Activated gamma-delta T cell treated with anti-CD3 and anti-CD28 coated beads, Interleukin-2, amount 50 U/mL, for 16 hours (primary cell): Measurements from ENCODE around the gene RRP9.
"Not testable (repeated sequence)": the region's sequence is repeated elsewhere in the genome, so short reads cannot be mapped to it uniquely, and the experiment has no call there.

Source experiments
- DNase-seq: peaks from one replicate; pipeline ENCODE4 v3.0.0-alpha.2; 2020; ENCODE audit warnings: low read depth

RRP9 gene

GRCh38 chr3:51938780-51939425 lies 2.8 kb downstream of the RRP9 start:
- DNase-seq = no peak

DNA sequence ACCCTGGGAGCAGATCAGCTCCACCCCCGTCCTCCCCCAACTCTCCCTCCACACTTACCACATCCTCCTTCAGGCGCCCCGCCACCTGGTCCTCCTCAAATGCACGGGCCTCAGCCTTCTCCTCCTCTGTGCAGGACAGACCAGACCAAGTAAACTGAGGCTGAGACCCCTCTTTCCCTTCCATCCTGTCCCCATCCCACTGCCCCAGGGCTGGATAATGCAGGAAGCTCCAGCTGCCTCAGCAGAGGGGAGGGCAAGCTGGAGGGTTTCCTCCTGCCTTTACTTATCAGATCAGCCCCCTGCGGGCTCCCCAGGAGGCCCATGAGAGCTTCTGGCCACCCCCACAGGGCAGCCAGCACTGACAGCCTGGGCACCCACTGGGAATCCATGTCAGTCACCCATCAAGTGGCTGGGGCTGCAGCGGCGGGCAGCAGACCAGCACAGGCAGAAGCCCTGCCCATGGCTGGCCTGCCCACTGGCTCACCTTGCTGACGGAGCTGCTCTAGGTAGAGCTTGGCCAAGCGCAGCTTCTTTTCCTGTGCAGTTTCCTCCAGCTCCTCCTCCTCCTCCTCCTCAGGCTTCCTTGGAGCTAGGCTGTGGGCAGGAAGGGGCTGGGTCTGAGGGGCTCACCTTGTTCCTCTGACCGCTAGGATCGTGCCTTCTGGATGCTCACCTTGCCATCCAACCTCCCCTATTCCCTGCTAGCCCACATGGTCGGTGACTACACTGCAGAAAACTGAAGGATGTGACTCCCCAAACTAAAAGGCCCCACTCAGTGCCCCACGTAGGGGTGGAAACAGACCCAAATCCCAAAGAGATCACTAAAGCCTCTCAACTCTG lies 3.9 kb downstream of the RRP9 start:
- DNase-seq = no peak

GRCh38 chr3:51937014-51937413 lies 4.7 kb downstream of the RRP9 start:
- DNase-seq = no peak

- no peak for DNase-seq
Measured at GRCh38 chr3:51935886-51936755, 5.6 kb downstream of the RRP9 start.

- no peak for DNase-seq
Measured at GRCh38 chr3:51934991-51935885, 6.5 kb downstream of the RRP9 start.

DNA sequence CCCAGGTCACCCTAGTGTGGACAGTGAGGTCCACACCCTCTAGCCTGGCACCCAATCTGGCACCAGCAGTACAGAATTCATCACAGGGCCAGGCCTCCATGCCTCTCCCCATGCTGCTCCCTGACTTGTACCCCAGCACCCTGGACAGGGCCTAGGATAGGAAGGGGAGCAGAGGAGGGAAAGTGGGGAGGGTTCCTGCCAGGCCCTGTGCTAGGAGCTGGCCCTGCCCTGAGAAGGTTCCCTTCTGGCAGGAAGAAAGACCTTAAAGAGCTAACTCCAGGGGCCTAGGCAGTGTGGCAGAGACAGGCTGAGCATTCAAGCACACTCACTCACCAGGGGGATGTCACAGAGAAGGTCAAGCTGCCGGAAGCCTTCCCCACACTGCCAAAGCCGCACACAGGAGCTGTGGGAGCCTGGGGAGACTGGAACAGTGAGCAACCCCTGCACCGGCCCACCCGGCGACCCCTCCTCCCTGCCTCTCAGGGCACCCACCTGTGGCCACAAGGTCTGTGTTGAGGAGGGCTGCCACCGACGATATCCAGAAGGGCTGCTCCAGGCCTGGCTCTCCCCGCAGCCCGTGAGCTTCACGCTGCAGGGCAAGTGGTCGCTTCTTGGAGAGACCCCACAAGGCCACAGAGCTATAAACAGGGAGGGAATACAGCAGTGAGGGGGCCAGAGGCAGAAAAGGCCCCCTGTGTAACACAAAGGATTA lies 7.4 kb downstream of the RRP9 start:
- DNase-seq = no peak

DNA sequence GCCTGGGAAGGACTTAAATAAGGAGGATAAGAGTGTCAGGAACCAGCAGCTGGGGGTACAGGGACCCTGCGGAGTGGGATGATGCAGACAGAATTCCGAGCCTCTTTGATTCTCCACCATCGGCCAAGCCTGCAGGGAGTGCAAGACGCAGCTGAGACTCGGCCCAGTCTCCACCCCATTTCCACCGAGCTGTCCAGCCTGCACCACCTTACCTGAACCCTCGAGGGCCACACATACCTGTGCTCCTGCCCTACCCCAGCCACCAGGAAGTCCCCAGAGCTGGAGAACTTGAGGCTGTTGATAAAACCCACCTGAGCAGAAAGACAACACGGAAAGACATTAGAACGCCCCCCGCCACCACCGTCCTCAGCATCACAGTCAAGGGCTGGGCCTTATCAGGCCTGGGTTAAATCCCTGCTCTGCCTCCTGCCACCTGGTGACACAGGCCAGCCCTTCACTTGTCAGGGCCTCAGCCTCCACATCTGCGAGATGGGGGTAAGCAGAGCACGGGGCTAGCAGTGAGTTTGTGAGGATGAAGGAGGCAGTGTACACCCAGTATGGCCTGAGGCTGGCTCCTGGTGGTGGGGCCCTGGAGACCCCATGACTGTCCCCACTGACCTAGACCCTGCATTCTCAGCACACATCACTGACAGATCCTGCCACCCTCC lies 8.1 kb downstream of the RRP9 start:
- DNase-seq = no peak

DNA sequence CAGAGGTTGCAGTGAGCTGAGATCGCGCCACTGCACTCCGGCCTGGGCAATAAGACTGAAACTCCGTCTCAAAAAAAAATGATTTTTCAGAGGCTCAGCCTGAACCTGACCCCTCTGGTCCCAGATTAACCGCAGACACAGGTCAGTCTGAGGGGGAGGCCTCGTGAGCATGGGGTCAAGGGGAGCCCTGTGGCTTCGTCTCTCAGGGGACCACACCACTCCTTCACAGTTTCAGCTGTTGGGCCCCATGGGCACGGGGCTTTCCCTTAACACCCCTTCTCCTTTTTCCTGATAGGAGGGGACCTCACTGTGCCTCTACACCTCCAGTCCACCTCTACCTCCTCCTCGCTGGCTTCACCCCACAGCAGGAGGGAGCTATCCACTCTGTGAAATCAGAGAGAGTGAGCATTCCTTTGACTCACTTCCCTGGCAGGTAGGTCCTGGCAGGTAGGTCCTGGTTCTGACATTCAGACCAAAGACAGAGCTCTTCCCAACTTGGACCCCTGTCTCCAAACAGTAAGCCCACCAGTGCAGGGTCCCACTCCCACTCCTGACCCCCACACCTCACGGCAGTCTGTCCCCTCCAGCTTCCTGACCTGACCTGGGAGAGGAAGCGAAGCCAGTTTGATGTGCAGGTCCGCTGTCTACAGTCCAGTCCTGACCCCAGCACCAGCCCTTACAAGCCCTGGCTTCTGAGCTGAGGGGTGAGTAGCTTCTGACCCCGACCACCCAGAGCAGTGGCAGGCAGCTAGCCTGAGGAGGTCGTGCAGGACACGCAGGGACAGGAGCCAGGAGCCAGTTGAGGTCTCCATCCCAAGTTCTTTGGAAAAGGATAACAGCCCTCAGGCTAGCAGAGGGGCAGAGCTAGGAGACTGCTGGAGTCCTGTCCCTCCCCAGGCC lies 9.0 kb downstream of the RRP9 start:
- DNase-seq = no peak

- no peak for DNase-seq
Measured at GRCh38 chr3:51931756-51932155, 9.9 kb downstream of the RRP9 start.

GRCh38 chr3:51930439-51930838 lies 11.3 kb downstream of the RRP9 start:
- DNase-seq = no peak

- no peak for DNase-seq
Measured at GRCh38 chr3:51929420-51930003, 12.2 kb downstream of the RRP9 start.

DNA sequence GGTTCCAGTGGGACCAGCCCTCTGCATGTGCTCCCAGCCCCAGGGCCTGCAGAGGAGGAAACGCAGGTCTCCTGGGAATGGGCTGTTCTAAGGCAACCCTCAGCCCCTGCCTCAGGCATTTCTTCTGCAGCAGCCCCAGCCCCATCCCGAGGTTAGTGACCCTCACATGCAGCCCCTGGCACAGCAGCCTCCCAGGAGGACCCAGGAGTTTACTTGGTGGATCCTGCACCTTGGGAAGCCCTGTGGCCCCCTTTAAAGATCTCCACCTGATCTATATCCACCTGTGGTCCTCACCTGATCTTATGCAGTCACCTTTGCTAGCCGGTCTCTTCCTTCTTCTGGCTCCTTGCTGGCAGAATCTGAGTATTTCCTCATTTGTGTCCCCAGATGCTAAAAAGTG lies 12.7 kb downstream of the RRP9 start:
- DNase-seq = not testable (repeated sequence)

DNA sequence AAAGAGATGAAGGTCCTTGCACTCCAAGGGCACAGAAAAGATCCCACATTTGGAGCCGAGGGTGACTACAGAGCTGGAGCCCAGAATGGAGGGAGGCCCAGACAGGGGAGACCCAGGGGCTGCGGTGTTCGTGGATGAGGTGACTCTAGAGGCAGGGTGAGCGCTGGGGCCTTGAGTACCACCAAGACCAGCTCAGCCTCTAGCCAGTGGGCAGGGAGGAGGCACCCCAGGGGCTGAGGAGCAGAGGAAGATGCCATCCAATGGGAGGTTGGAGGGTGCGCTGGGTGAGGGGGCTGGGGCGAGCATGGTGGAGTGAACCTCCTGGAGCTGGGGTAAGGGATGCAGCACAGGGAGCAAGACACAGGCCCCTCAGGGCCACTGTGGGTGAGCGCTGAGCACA lies 13.3 kb downstream of the RRP9 start:
- DNase-seq = no peak

GRCh38 chr3:51927061-51927977 lies 14.4 kb downstream of the RRP9 start:
- DNase-seq = no peak

DNA sequence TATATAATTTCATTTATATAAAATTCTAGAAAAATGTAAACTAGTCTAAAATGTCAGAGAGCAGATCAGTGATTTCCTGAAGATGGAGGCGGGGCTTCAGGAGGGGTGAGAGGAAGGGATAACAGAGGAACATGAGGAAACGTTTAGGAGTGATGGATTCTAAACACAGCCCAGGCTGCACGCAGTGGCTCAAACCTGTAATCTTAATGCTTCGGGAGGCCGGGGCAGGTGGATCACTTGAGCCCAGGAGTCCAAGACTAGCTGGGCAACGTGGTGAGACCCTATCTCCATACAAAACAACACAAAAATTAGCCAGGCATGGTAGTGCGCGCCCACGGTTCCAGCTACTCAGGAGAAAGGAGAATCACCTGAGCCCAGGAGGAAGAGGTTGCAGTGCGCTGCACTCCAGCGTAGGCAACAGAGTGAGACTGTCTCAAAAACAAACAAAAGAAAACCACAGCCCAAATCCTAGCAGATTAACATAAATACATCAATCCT lies 20.6 kb downstream of the RRP9 start:
- no peak for DNase-seq

DNA sequence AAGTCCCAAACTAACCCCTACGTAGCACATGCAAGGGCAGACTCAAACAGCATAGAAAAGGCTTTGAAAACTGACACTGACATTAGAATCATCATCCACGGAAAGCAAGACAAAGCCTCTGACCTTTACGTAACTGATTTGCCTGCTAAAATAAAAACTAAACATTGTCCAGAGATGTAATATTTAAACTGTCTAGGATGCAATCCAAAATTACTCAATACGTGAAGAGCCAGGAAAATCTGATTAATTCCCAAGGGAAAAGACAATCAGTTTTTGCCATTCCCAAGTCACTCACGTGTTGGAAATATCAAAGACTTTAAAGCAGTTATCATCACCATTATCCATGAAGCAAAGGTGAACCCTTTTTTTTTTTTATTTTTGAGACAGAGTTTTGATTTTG lies 25.3 kb downstream of the RRP9 start:
- no peak for DNase-seq

GRCh38 chr3:51908026-51908425 lies 33.7 kb downstream of the RRP9 start:
- DNase-seq = no peak
